HepG2 (cell line): ENCODE results near the gene DHRS12. TPM values are rescaled to one million over a fixed set of nuclear protein-coding genes. Genes with fewer than 3 reads are reported as not detected.

Experiments used
- AHR ChIP-seq: IDR thresholded peaks from 2 replicates; pipeline ENCODE4 v1.6.1; 2018; ENCODE audit warnings: missing genetic modification reagents, missing compliant biosample characterization
- DMAP1 ChIP-seq: IDR thresholded peaks from 2 replicates; pipeline ENCODE4 v1.6.1; 2016
- KDM6A ChIP-seq: IDR thresholded peaks from 2 replicates; pipeline ENCODE4 v1.6.1; 2016; ENCODE audit warnings: low read depth
- NONO ChIP-seq, 2 experiments: fragments of 450-650 bp in 1 of 2; sonication (generic) in 1 of 2; formaldehyde crosslinking in 1 of 2; IDR thresholded peaks in 1 of 2; conservative IDR thresholded peaks in 1 of 2; 2 replicates each; pipeline versions ENCODE4 v1.6.1 to v1.8.0; 2017 to 2022; ENCODE audit warnings: mild to moderate bottlenecking in 1 of 2, missing genetic modification reagents in 1 of 2, moderate library complexity in 1 of 2
- TEAD3 ChIP-seq: optimal IDR thresholded peaks from 2 replicates; pipeline ENCODE3; 2016; ENCODE audit warnings: borderline replicate concordance
- ZFYVE20 ChIP-seq: sonication (generic); formaldehyde crosslinking; IDR thresholded peaks from 2 replicates; pipeline ENCODE4 v1.8.0; 2023; ENCODE audit warnings: low read depth, mild to moderate bottlenecking, moderate library complexity, missing genetic modification reagents, borderline replicate concordance
- ZIK1 ChIP-seq: sonication (generic); formaldehyde crosslinking; IDR thresholded peaks from 2 replicates; pipeline ENCODE4 v1.5.0; 2020; ENCODE audit warnings: mild to moderate bottlenecking, low read depth, missing genetic modification reagents, borderline replicate concordance
- ZNF207 ChIP-seq: fragments of 450-650 bp; IDR thresholded peaks from 2 replicates; pipeline ENCODE4 v1.6.1; 2016; ENCODE audit warnings: antibody characterized with exemption, borderline replicate concordance
- ZNF530 ChIP-seq: sonication (generic); formaldehyde crosslinking; IDR thresholded peaks from 2 replicates; pipeline ENCODE4 v1.5.0; 2020; ENCODE audit warnings: low read depth, mild to moderate bottlenecking, missing genetic modification reagents
- ZNF644 ChIP-seq: IDR thresholded peaks from 2 replicates; pipeline ENCODE4 v1.6.1; 2016; ENCODE audit warnings: low read depth
- polyA plus RNA-seq, 8 experiments: library from polyadenylated mRNA; depleted of rRNA in 3 of 8; stranded (reverse) in 7 of 8; unstranded in 1 of 8; fragments of >200 nt; fragmentation: Illumina TruSeq in 4 of 8; extraction: Trizol in 4 of 8; gene quantifications; 2 replicates each; pipeline versions ENCODE4 v1.2.1 to v1.2.3, GENCODE V29; 2011 to 2016; ENCODE audit warnings: low read depth in 4 of 8, missing spikeins in 1 of 8, mixed read lengths in 1 of 8; ENCODE audit not compliant: insufficient read depth in 1 of 8
- total RNA-seq, 5 experiments: library from RNA; depleted of rRNA; stranded (reverse); fragments of >200 nt; fragmentation: Illumina TruSeq; extraction: Trizol; gene quantifications; 2 replicates each; pipeline ENCODE4 v1.2.3, GENCODE V29; 2016; ENCODE audit warnings: low read depth in 1 of 5
- TF ChIP-seq, protein P1 (sequence below): sonication (generic); formaldehyde crosslinking; IDR thresholded peaks from 2 replicates; pipeline ENCODE4 v1.8.1; 2023; ENCODE audit warnings: mild to moderate bottlenecking, moderate library complexity, missing genetic modification reagents
- TF ChIP-seq, protein P2 (sequence below): sonication (generic); formaldehyde crosslinking; IDR thresholded peaks from 2 replicates; pipeline ENCODE4 v1.4.0; 2020; ENCODE audit warnings: missing genetic modification reagents, borderline replicate concordance
- TF ChIP-seq, protein P3 (sequence below): sonication (generic); formaldehyde crosslinking; IDR thresholded peaks from 2 replicates; pipeline ENCODE4 v1.8.0; 2022; ENCODE audit warnings: missing genetic modification reagents, mild to moderate bottlenecking, borderline replicate concordance
- TF ChIP-seq, protein P4 (sequence below): sonication (generic); formaldehyde crosslinking; IDR thresholded peaks from 2 replicates; pipeline ENCODE4 v1.4.0; 2020; ENCODE audit warnings: mild to moderate bottlenecking, missing genetic modification reagents
- TF ChIP-seq, protein P5 (sequence below): sonication (generic); formaldehyde crosslinking; IDR thresholded peaks from 2 replicates; pipeline ENCODE4 v1.8.1; 2022; ENCODE audit warnings: mild to moderate bottlenecking, missing genetic modification reagents
- TF ChIP-seq, protein P6 (sequence below): sonication (generic); formaldehyde crosslinking; IDR thresholded peaks from 2 replicates; pipeline ENCODE4 v1.4.0; 2020; ENCODE audit warnings: mild to moderate bottlenecking, low read depth, missing genetic modification reagents
- TF ChIP-seq, protein P7 (sequence below): sonication (generic); formaldehyde crosslinking; IDR thresholded peaks from 2 replicates; pipeline ENCODE4 v1.5.1; 2020; ENCODE audit warnings: mild to moderate bottlenecking, moderate library complexity, missing genetic modification reagents

Gene DHRS12
- total and polyA plus RNA-seq, 2 of the 13 experiments (the other 11 are each of a cell fraction or from before 2014, with no cell fraction given) = 7.2 to 8.4 TPM

DNA sequence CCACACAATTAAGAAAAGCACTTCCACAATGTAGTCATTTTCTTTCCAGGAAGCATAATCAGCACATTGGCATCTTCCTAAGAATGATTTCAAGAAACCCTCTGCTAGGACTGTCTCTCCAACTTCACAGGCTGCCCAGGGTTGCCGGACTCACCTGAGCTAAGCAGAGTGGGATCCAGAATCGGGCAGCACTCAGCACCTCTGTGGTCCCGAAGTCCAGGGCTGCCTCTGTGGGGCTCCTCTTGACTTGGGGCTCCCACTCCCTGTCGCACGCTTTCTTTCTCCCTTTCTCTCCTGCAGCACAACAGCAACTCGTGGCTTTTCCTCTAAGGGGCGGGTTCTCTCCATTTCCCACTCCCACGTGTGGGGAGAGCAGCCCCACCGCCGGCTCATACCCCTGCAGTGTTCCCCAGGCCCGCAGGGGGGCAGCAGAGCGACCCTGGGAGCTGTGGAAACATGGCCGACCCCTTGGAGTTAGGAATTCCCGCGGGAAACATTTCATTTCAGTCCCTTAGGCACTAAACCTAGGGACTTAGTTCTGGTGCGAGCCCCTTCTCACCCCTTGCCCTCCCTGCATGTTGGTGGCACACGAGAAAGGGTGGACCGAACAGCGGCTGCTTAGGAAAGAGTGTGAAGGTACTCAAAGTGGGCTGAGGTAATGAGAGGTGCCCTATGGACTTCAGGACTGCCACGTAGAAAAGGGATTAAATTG lies 41.1 kb upstream of the DHRS12 start, which contains the start of gene TMEM272 (continued):
- TF ChIP-seq, protein P1, sequence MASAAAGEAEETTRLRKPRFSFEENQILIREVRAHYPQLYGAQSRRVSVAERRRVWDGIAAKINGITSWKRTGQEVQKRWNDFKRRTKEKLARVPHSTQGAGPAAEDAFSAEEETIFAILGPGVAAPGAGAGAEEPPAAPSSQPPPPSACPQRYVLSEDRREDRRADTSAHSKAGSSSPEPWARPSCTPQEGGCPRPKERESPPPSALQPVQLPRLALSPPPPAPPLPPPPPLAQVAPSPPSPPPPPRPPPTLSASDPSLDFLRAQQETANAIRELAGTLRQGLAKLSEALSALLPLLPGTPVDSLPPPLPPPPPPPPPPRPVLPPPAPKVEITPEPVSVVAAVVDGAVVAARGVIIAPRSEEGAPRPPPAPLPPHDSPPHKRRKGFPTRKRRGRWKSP (CRISPR knock-in tag) = no peak
- no peak for TF ChIP-seq ZNF530
- TF ChIP-seq, protein P2, sequence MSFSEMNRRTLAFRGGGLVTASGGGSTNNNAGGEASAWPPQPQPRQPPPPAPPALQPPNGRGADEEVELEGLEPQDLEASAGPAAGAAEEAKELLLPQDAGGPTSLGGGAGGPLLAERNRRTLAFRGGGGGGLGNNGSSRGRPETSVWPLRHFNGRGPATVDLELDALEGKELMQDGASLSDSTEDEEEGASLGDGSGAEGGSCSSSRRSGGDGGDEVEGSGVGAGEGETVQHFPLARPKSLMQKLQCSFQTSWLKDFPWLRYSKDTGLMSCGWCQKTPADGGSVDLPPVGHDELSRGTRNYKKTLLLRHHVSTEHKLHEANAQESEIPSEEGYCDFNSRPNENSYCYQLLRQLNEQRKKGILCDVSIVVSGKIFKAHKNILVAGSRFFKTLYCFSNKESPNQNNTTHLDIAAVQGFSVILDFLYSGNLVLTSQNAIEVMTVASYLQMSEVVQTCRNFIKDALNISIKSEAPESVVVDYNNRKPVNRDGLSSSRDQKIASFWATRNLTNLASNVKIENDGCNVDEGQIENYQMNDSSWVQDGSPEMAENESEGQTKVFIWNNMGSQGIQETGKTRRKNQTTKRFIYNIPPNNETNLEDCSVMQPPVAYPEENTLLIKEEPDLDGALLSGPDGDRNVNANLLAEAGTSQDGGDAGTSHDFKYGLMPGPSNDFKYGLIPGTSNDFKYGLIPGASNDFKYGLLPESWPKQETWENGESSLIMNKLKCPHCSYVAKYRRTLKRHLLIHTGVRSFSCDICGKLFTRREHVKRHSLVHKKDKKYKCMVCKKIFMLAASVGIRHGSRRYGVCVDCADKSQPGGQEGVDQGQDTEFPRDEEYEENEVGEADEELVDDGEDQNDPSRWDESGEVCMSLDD (CRISPR knock-in tag) = no peak
- TF ChIP-seq NONO (IDR thresholded peaks at IDR 0.05) = no peak
- TF ChIP-seq NONO (CRISPR knock-in tag; conservative IDR thresholded peaks at IDR 0.05) = no peak
- TF ChIP-seq, protein P3, sequence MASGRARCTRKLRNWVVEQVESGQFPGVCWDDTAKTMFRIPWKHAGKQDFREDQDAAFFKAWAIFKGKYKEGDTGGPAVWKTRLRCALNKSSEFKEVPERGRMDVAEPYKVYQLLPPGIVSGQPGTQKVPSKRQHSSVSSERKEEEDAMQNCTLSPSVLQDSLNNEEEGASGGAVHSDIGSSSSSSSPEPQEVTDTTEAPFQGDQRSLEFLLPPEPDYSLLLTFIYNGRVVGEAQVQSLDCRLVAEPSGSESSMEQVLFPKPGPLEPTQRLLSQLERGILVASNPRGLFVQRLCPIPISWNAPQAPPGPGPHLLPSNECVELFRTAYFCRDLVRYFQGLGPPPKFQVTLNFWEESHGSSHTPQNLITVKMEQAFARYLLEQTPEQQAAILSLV (CRISPR knock-in tag) = no peak
- TF ChIP-seq TEAD3 = no peak
- TF ChIP-seq ZNF644 (CRISPR knock-in tag) = peak; percentile 50; the same call in 1 of the 2 replicates
- TF ChIP-seq, protein P4, sequence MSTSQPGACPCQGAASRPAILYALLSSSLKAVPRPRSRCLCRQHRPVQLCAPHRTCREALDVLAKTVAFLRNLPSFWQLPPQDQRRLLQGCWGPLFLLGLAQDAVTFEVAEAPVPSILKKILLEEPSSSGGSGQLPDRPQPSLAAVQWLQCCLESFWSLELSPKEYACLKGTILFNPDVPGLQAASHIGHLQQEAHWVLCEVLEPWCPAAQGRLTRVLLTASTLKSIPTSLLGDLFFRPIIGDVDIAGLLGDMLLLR = no peak
- 0 out of 2 replicates have a peak, but pooled peaks have one; percentile 46 for TF ChIP-seq AHR
- TF ChIP-seq ZNF207 = no peak
- no peak for TF ChIP-seq ZIK1 (CRISPR knock-in tag)
- TF ChIP-seq, protein P5, sequence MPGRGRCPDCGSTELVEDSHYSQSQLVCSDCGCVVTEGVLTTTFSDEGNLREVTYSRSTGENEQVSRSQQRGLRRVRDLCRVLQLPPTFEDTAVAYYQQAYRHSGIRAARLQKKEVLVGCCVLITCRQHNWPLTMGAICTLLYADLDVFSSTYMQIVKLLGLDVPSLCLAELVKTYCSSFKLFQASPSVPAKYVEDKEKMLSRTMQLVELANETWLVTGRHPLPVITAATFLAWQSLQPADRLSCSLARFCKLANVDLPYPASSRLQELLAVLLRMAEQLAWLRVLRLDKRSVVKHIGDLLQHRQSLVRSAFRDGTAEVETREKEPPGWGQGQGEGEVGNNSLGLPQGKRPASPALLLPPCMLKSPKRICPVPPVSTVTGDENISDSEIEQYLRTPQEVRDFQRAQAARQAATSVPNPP = no peak
- TF ChIP-seq, protein P6, sequence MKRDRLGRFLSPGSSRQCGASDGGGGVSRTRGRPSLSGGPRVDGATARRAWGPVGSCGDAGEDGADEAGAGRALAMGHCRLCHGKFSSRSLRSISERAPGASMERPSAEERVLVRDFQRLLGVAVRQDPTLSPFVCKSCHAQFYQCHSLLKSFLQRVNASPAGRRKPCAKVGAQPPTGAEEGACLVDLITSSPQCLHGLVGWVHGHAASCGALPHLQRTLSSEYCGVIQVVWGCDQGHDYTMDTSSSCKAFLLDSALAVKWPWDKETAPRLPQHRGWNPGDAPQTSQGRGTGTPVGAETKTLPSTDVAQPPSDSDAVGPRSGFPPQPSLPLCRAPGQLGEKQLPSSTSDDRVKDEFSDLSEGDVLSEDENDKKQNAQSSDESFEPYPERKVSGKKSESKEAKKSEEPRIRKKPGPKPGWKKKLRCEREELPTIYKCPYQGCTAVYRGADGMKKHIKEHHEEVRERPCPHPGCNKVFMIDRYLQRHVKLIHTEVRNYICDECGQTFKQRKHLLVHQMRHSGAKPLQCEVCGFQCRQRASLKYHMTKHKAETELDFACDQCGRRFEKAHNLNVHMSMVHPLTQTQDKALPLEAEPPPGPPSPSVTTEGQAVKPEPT (CRISPR knock-in tag) = no peak
- TF ChIP-seq DMAP1 = no peak
- TF ChIP-seq KDM6A (CRISPR knock-in tag) = no peak
- TF ChIP-seq ZFYVE20 (CRISPR knock-in tag) = no peak
- TF ChIP-seq, protein P7, sequence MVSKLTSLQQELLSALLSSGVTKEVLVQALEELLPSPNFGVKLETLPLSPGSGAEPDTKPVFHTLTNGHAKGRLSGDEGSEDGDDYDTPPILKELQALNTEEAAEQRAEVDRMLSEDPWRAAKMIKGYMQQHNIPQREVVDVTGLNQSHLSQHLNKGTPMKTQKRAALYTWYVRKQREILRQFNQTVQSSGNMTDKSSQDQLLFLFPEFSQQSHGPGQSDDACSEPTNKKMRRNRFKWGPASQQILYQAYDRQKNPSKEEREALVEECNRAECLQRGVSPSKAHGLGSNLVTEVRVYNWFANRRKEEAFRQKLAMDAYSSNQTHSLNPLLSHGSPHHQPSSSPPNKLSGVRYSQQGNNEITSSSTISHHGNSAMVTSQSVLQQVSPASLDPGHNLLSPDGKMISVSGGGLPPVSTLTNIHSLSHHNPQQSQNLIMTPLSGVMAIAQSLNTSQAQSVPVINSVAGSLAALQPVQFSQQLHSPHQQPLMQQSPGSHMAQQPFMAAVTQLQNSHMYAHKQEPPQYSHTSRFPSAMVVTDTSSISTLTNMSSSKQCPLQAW (CRISPR knock-in tag) = no peak
